NCI-H1694 treated with DMSO at 0.1 percent for 48 hours (cell line): ENCODE measurements around the gene MEPCE.

Source experiments
- DNase-seq: peaks from one replicate; lab custom pipeline; 2025; lab: John Stamatoyannopoulos, UW

The MEPCE gene

DNA sequence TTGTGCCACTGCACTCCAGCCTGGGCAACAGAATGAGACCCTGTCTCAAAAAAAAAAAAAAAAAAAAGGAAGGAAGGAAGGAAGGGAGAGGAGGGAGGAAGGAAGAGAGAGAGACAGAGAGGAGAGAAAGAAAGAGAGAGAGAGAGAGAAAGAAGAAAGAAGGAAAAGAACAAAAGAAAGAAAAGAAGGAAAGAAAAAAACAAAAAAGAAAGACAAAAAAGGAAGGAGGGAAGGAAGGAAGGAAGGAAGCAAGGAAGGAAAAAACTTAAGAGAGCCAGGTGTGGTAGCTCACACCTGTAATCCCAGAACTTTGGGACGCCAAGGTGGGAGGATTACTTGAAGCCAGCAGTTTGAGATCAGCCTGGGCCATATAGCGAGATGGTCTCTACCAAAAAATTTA is 35.2 kb downstream of the MEPCE start:
- no peak for DNase-seq

- no peak for DNase-seq
Measured at GRCh38 chr7:100465299-100465698, 35.7 kb downstream of the MEPCE start.

DNA sequence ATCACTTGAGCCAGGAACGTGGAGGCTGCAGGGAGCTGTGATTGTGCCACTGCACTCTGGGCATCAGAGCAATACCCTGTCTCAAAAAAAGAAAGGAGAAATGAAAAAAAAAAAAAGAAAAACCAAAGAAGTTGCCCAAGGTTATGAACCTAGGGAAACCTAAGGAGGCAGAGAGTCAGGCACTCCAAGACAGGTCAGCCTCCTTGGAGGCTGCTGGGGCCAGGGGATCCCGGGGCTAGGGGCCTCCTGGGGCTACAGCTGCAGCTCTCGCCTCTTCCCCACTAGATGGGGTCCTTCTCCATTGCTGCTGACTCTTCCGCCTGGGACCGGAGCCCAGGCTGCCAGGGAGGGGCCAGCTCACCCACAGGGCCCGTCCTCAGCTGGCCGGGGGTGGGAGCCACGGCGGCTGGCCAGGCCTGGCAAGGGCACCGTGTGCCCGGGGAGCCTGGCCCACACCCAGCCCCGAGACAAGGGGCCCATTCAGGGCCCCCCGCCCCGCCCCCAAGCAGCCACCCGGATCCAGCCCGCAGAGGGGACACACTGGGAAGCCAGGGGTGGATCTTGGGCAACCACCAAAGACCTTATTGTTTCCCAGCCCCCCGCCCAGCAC is 36.2 kb downstream of the MEPCE start:
- peak; percentile 39 for DNase-seq

DNA sequence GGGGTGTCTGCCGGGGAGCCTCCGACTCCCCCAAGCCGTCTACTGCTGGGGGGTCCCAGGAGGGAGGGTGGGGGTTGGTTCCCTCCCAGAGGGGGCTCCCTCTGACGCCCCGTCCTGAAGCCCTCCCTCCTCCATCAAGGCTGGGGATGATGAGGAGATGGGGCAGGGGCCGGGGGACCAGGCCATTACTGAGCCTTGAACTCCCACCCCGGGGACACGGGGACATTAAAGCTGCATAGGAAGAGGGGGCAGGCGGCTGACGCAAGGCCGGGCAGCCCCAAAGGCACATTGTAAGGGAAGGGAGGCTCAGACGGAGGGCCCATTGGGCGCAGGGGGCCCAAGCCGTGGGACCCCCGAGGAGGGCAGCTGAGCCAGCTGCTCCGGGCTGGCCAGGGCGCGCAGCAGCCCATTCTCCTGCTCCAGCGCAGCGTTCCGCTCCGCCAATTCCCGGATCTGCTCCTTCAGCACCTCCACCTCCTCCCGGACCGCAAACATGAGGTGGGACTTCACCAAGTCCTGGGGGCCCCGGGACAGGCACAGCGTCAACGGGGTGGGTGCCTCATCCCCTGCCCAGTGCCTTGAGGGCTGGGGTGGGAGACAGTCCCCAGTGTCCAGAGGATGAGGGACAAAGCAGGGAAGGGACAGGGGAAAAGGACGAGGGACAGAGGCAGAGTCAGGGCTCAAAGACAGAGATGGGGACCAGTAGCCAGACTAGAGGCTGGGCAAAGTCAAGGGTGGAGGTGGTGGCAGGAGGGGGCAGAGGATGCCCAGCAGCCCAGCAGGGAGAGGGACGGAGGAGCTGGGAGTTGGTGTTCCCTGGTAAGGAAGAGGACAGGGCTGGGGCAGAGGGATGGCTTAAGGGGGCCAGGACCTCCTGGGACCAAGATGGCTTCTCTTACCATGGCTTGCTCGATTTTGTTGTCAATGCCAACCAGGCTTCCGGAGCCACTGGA is 37.3 kb downstream of the MEPCE start:
- no peak for DNase-seq

- DNase-seq, result no peak
Measured at GRCh38 chr7:100467638-100468373, 38.2 kb downstream of the MEPCE start.

DNA sequence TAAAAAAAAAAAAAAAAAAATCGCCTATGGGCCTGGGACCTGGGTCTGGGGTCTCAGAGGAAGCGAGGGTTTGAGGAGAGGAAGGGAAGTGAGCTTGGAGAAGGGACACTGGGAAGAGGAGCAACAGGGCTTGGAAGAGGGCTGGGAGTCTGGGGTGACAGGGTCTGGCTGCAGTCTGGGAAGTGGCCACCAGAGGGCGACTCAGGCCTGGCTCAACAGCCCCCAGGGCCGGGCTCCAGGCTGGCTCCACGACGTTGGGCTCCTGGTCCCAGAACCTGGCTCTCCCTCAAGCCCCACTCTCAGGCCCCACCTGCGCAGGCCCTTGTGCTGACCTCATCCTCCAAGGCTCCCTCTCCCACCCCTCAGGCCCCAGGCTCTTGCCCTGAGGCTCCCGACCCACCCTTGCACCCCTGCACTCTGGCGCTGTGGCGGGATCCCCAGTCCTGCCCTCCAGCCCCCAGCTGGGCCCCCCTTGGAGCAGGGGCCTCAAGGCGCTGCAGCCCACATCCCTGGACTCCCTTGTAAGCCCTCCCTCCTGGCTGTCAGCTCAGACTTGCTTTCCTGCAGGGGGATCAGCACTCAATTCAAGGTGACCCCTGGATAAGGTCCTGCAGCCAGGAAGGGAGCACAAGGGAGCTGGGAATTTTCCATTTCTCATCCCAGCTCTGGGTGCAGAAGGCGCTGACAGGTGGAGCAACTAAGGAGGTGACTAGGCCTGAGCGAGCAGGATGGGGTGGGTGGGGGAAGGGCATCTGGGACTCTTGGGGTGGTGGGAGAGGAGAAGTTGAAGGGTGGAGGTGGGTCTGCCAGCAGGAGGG is 39.8 kb downstream of the MEPCE start:
- peak; percentile 66 for DNase-seq

- no peak for DNase-seq
Measured at GRCh38 chr7:100471021-100471420, 41.4 kb downstream of the MEPCE start.

DNA sequence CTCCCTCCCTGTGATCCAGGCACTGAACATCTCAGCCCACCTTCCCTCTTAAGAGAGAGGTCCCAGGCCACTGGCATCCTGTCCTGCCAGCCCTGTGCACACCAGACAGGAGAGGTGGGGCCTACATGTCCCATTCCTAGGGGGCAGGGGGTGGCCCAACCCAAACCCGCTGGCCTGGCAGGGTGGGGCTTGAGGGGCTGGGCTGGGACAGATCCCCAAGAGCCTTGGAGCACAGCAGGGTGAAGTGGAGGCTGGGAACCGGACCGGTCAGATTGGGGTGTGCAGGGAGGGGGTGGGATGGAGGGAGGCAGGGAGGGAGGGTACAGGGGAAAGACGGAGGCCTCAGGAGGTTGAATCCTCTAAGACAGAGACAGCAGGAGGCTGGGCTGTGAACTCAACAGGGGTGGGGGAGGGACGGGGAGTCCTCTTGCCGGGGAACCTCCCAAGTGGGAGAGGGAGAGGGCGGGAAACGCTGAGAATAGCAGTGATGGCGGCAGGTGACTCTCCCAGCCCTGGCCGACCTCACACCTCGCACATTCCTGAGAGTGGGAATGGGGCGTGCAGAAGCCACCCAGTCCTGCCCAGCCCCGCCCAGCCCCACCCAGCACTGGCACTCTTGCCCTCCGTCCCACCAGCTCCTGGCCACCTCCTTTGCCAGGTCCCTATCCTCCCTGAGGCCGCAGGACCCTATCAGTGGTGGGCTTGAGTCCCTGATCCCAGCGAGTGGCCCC is 42.7 kb downstream of the MEPCE start:
- no peak for DNase-seq

DNA sequence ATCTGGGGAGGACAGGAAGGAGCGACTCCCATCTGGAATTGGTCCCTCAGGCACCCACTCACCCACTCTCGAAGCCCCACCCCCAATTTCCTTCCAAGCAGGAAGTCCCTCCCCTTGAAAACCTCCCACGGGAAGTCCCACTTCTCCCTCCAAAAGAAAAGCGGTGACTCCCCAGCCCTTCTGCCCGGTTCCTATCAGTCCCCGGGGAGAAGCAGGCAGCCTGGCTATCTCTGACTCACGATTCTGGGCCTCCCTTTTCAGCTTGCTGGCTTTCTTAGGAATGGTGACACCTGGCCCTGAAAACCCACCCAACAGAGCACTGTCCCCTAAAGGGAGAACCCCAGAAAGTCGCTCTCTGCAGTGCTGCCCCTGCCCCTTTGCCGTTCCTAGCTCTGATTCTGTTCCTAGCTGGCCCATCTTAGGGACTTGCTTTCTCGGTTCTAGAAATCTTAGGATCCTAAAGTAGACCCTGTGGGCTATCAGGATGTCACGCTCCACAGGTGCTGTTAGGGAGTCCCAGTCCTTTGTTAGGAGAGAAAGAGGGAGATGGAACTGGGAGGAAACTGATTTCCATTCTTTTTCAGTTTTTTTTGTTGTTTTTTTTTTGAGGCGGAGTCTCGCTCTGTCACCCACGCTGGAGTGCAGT is 43.3 kb downstream of the MEPCE start:
- DNase-seq, result no peak

DNA sequence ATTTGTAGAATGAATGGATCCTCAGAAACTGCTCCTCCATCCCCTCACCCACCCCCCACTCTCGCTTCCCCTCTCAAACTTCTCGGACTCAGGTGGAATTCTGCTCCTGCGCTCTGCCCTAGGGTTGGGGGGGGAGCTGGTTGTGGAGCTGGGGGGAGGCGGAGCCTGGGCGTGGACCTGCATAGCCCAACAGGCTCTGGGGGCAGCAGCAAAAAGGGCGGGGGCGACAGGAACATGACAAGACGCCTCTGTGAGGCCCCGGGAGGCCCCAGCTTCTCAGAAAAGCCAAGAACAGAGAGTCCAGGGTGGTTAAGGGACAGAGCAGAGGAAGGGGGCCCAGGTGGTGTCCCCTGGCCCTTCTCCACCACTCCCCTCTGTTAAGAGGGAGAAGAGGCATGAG is 45.9 kb downstream of the MEPCE start:
- DNase-seq, result no peak

- no peak for DNase-seq
Measured at GRCh38 chr7:100476101-100476780, 46.6 kb downstream of the MEPCE start.

DNA sequence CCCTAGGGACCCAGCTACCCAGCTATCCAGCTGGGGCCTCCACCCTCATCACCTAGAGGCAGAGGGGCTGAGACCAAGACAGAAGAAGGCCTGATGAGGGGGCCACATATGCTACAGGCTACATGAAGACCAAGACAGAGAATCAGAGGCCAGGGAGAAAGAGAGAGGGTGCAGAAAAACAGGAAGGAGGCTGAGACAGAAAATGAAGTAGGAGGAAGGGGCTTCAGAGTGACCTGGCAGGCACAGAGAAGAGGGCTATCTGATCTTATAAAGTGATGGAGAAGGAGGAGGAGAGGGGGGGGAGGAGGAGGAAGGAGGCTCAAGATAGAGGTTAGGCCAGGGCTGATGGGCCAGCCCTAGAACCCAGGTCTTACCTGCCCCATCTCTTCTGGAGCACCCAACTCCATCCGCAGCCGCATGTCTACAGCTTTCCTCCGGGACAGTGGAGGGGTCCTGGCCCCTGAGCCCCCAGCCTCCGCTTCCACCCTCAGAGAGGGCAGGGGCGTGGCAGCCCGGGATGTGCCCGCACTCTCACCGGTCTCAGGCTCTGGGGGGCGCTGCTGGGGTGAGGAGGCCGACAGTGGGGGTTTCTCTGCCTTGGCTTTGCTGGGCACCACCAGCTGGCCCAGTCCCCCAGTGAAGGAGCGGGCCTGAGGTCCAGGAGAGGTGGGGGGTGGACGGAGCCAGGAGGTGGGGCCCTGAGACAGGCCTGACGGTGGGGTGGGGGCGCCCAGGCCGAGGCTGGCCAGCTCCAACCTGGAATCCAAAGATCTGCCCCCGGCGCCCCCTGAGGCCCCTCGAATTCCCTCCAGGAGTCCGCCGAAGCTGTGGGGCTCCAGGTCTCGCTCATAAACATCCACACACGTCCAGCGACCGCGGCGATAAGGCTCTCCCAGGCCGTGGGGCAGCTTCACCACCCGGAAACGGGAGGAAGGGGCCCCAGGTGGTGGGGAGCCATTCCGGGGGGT is 47.6 kb downstream of the MEPCE start:
- DNase-seq, result no peak

GRCh38 chr7:100477871-100478267 is 48.2 kb downstream of the MEPCE start:
- DNase-seq, result no peak

- DNase-seq, result peak; percentile 80
Measured at GRCh38 chr7:100478958-100479660, 49.5 kb downstream of the MEPCE start, which contains the start of gene TSC22D4. Gene TSC22D4, minus strand, starts transcription at chr7:100479214. Its CDS starts 1,176 bp downstream, at chr7:100478038.

DNA sequence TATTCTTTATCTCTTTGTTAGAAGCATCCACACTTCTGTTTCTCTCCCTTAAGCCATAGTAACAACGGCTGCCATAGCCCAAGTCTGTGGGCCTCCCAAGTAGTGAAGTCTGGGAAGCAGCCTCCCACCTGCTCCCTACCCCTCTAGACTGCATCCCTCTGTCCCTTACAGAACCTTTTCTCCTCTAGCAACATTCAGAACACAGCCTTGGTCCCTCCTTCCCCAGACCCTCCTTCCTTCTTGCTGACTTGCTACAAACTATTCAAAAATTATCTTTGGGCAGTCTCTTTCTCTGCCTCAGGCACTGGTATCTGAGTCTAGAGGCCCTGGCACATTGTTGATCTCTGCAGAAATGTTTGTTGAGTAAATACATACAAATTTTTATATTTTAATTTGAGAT is 51.8 kb downstream of the MEPCE start:
- DNase-seq, result no peak

GRCh38 chr7:100482728-100483089 is 53.1 kb downstream of the MEPCE start:
- no peak for DNase-seq

DNA sequence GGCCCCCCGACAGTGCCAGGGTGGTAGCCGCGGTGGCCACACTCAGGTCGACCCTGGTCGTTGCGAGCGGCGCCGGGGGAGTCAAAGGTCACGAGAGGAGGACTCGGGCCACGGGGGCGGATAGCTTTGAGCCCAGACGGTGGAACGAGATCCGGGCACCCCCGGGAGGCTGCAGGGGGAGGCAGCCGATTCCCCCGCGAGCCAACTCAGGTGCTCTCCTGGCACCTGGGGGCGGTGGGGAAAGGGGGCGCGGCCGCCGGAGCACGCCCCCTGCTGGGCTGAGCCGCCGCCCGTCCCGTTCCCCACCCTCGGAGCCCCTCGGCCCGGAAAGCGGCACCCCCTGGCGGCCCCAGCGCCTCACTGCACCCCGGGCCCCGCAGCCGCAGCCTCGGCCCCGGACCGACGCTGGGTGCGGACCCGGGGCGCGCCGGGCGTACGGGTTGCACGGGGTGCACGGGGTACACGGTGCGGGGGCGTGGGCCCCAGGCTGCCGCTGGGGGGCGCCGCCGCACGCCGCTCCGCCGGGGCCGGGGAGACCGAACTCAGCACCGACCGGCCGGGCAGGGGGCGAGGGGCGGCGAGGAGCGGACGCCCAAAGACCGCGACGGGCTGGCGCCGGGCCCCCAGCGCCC is 53.6 kb downstream of the MEPCE start:
- peak; percentile 43 for DNase-seq
